ENCODE data around the gene ZBTB17.
A peak's percentile ranks its signal among the peaks of the same experiment; 100 is the strongest.

Gene ZBTB17

GRCh38 chr1:15942661-15943327 lies 33.1 kb downstream of the ZBTB17 start:
- TF ChIP-seq, protein P1, sequence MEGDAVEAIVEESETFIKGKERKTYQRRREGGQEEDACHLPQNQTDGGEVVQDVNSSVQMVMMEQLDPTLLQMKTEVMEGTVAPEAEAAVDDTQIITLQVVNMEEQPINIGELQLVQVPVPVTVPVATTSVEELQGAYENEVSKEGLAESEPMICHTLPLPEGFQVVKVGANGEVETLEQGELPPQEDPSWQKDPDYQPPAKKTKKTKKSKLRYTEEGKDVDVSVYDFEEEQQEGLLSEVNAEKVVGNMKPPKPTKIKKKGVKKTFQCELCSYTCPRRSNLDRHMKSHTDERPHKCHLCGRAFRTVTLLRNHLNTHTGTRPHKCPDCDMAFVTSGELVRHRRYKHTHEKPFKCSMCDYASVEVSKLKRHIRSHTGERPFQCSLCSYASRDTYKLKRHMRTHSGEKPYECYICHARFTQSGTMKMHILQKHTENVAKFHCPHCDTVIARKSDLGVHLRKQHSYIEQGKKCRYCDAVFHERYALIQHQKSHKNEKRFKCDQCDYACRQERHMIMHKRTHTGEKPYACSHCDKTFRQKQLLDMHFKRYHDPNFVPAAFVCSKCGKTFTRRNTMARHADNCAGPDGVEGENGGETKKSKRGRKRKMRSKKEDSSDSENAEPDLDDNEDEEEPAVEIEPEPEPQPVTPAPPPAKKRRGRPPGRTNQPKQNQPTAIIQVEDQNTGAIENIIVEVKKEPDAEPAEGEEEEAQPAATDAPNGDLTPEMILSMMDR (IDR thresholded peaks at IDR 0.05; ENCODE audit: insufficient read depth, low read depth, low read length, missing control alignments) = no peak
- no peak overlapping the region for H3K4me3 ChIP-seq (ENCODE audit: low read length)
- DNase-seq (ENCODE audit: low read depth) = no peak

- DNase-seq (ENCODE audit: low read depth) = peak; percentile 42
- TF ChIP-seq, protein P1 (IDR thresholded peaks at IDR 0.05; ENCODE audit: insufficient read depth, low read depth, low read length, missing control alignments) = no peak
- H3K4me3 ChIP-seq (ENCODE audit: low read length) = no peak overlapping the region
These were observed 33.8 kb downstream of the ZBTB17 start for GRCh38 chr1:15941899-15942660.

DNA sequence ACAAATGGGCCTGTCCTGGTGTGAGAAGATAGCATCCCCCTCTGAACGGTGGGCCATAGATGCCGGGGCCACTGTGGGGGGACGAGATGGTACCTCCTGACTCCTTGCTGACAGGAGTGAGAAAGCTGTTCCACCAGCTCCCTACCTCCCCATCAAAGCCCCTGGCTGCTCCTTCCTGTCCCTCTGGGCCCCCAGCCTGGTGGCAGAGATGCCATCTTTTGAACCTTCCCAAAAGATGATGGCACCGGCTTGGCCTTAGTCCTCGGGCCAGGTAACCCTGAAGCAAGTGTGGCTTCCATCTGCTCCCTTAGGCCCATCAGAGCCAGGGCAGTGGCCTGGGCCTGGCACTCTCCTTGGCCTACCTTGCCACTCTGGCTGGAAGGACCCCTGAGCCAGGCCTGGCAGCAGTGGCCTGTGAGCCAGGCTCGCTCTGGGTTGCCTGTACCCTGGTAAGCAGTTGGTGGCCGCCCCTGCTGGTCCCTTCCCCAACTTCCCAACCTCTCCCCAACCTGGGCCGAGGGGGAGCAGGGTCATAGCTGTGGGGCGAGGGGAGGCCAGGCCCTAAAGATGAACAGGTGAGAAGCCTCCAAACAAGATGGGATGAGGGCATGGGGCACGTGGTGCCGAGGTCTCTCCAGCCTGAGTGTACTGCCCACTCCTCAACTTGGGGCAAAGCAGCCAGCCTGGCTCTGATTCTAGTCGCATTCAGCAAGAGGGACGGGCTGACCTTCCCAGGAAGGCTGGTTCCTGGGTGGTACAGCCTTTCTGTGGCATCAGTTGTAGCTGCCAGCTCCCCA lies 34.7 kb downstream of the ZBTB17 start:
- no peak for DNase-seq (ENCODE audit: low read depth)
- TF ChIP-seq, protein P1 (IDR thresholded peaks at IDR 0.05; ENCODE audit: insufficient read depth, low read depth, low read length, missing control alignments) = no peak
- no peak overlapping the region for H3K4me3 ChIP-seq (ENCODE audit: low read length)

GRCh38 chr1:15940110-15941043 lies 35.5 kb downstream of the ZBTB17 start:
- no peak for DNase-seq (ENCODE audit: low read depth)
- TF ChIP-seq, protein P1 (IDR thresholded peaks at IDR 0.05; ENCODE audit: insufficient read depth, low read depth, low read length, missing control alignments) = no peak
- no peak overlapping the region for H3K4me3 ChIP-seq (ENCODE audit: low read length)

- TF ChIP-seq, protein P1 (IDR thresholded peaks at IDR 0.05; ENCODE audit: insufficient read depth, low read depth, low read length, missing control alignments) = no peak
- H3K4me3 ChIP-seq (ENCODE audit: low read length) = no peak overlapping the region
- peak; percentile 45 for DNase-seq (ENCODE audit: low read depth)
These were observed 36.5 kb downstream of the ZBTB17 start for GRCh38 chr1:15939181-15940109.
